22Rv1 (cell line): ENCODE measurements around the gene PAPPA.

Experiments used
- ZFX ChIP-seq: fragments of 450-650 bp; IDR thresholded peaks from 2 replicates; pipeline ENCODE4 v1.6.1; 2017; ENCODE audit warnings: antibody characterized with exemption, borderline replicate concordance
- TF ChIP-seq, protein P1 (sequence below): fragments of 450-650 bp; IDR thresholded peaks from 2 replicates; pipeline ENCODE4 v1.5.1; 2017; ENCODE audit warnings: mild to moderate bottlenecking

DNA sequence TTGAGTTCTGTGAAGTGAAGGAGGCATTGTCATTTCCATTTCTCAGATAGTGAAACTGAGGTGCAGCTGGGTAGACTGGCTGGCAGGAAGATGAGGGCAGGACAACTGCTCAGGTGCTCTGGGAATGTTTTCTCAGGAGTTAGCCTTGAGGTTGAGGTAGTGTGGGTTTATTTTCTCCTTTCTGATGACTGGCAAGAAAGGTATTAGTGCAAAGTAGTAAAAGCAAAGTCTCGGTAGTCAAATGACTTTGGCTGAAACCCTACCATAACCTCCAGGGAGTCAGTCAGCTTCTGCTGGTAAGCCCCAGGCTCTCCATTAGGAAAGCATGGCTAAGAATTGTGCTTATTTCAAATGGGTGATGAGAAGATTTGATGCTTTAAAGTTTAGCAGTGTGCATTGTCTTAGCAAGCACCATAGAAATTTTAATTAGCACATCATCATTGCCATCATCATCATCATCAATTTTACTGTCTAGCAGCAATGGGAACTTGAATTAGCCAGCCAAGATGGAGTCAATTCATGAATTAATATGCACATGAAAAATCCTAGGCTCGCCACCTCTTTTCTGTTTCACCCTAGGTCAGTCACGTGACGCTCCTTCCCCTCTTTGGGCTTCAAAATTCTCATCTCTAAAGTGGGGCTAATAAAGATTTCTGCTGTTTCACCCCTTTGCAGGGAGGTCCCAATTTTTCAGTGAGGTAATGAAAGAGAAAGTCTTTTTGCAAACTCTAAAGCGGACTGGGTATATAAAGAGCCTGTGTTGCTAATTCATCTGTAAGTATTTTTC, 10.7 kb upstream of the PAPPA start:
- TF ChIP-seq, protein P1, sequence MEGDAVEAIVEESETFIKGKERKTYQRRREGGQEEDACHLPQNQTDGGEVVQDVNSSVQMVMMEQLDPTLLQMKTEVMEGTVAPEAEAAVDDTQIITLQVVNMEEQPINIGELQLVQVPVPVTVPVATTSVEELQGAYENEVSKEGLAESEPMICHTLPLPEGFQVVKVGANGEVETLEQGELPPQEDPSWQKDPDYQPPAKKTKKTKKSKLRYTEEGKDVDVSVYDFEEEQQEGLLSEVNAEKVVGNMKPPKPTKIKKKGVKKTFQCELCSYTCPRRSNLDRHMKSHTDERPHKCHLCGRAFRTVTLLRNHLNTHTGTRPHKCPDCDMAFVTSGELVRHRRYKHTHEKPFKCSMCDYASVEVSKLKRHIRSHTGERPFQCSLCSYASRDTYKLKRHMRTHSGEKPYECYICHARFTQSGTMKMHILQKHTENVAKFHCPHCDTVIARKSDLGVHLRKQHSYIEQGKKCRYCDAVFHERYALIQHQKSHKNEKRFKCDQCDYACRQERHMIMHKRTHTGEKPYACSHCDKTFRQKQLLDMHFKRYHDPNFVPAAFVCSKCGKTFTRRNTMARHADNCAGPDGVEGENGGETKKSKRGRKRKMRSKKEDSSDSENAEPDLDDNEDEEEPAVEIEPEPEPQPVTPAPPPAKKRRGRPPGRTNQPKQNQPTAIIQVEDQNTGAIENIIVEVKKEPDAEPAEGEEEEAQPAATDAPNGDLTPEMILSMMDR = no peak
- no peak for TF ChIP-seq ZFX
